ENCODE data around the gene SLC11A2.
A peak's percentile ranks its signal among the peaks of the same experiment; 100 is the strongest.

GRCh38 chr12:50932787-50933280 lies 93.3 kb downstream of the SLC11A2 start:
- TF ChIP-seq NFIC (IDR thresholded peaks at IDR 0.05; ENCODE audit: low read length) = peak; percentile 55; the same call in 1 of the 2 replicates
- no peak for TF ChIP-seq ETV5 (CRISPR knock-in tag; IDR thresholded peaks at IDR 0.05; ENCODE audit: borderline replicate concordance)
- TF ChIP-seq SUZ12 (IDR thresholded peaks at IDR 0.05; ENCODE audit: low read depth, low read length) = no peak
- TF ChIP-seq SMAD1 (CRISPR knock-in tag; IDR thresholded peaks at IDR 0.05; ENCODE audit: borderline replicate concordance, low read depth) = no peak
- TF ChIP-seq ZHX1 (CRISPR knock-in tag; IDR thresholded peaks at IDR 0.05; ENCODE audit: low read depth) = no peak
- no peak for TF ChIP-seq RAD21 (CRISPR knock-in tag; IDR thresholded peaks at IDR 0.05)

All from HepG2 (cell line).